Lower leg skin (tissue), 4 donors: Measurements from ENCODE around the gene CHST15. TPM values are rescaled to one million over a fixed set of nuclear protein-coding genes. Genes with fewer than 3 reads are reported as not detected.

Experiments used
- DNase-seq, 2 donors: peaks; one replicate each; pipeline ENCODE4 v3.0.0-alpha.2; 2019; ENCODE audit warnings: low spot score in 2 of 2
- H3K4me3 ChIP-seq: fragments of 200-600 bp; sonication (generic); 2 replicates; pipeline ENCODE4 v1.5.1; 2017; ENCODE audit warnings: mild to moderate bottlenecking, low read depth; ENCODE audit not compliant: poor library complexity, severe bottlenecking
- POLR2A ChIP-seq, 2 donors: fragments of 450-650 bp; IDR thresholded peaks; one replicate each; pipeline ENCODE4 v1.6.1; 2016 to 2017; ENCODE audit warnings: antibody characterized with exemption in 2 of 2, mild to moderate bottlenecking in 1 of 2, moderate library complexity in 1 of 2
- WGBS, 2 donors: methylation state at CpG; one replicate each; pipeline ENCODE4 v1.1.5; 2018; 5-methylcytosine and 5-hydroxymethylcytosine counted together
- intact Hi-C: fragments of 100-400 bp; cut with DNase I; formaldehyde crosslinking; loops from one replicate; pipeline ENCODE4 v1.15.0; 2023; ENCODE audit warnings: low total_unique reads
- total RNA-seq, 4 donors: library from RNA; depleted of rRNA; stranded (reverse); fragments of >200 nt; gene quantifications; one replicate each; pipeline ENCODE4 v1.1.0, GENCODE V29; 2016
- TF ChIP-seq, protein P1 (sequence below), 3 donors: fragments of 450-650 bp; IDR thresholded peaks; one replicate each; pipeline ENCODE4 v1.5.1; 2016; ENCODE audit warnings: antibody characterized with exemption in 3 of 3, mild to moderate bottlenecking in 3 of 3, moderate library complexity in 2 of 3

The CHST15 gene
- total RNA-seq, 4 donors from 2014 or later: 17.6 to 29.8 (median 19.4) TPM

DNA sequence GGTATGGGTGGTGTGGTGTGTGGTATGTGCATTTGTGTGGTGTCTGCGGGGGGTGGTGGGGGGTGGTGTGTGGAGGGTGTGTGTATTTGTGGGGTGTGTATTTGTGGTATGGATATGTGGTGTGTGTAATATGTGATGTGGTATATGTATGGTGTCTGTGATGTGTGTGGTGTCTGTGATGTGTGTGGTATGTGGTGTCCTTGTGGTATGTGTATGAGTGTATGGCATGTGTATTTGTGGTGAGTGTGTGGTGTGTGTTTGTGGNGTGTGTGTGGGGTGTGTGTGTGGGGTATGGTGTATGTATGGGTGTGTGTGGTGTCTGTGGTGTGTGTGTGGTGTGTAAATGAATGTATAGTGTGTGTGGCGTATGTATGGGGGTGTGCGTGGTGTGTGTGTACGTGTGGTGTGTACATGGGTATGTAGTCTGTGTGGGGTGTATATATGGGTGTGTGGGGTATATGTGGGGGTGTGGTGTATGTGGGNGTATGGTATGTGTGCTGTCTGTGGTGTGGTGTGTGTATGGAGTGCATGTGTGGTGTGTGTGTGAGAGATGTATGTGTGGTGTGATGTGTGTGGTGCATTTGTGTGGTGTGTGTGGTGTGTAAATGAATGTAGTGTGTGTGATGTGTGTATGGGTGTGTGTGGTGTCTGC, 27.1 kb upstream of the CHST15 start:
- WGBS, 2 donors: 79 to 94% methylated on average over 4 of the region's 4 CpGs
- DNase-seq: no peak

DNA sequence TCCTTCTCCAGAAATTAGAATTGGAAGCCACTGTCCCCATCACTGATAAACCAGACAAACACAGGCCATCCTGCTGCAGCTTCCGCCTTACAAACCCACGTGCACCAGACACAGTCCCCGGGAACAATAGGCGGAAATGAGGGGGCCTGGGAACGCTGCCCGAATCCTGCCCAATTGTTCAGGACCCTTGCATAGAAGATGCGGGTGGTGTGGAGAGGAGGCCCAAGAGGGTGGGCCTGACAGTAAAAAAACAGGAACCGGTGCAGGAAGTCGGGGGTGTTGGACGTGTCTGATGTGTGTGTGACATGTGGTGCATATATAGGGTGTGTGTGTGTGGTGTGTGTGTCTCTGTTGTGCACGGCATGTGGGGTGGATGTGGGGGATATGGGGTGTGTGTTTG, 26.5 kb upstream of the CHST15 start:
- 58 to 59% methylated on average over 11 of the region's 11 CpGs for WGBS, 2 donors
- DNase-seq: peak in 1 of 2 donors; percentile 90
- intact Hi-C loops: no loop called here
- TF ChIP-seq, protein P1, sequence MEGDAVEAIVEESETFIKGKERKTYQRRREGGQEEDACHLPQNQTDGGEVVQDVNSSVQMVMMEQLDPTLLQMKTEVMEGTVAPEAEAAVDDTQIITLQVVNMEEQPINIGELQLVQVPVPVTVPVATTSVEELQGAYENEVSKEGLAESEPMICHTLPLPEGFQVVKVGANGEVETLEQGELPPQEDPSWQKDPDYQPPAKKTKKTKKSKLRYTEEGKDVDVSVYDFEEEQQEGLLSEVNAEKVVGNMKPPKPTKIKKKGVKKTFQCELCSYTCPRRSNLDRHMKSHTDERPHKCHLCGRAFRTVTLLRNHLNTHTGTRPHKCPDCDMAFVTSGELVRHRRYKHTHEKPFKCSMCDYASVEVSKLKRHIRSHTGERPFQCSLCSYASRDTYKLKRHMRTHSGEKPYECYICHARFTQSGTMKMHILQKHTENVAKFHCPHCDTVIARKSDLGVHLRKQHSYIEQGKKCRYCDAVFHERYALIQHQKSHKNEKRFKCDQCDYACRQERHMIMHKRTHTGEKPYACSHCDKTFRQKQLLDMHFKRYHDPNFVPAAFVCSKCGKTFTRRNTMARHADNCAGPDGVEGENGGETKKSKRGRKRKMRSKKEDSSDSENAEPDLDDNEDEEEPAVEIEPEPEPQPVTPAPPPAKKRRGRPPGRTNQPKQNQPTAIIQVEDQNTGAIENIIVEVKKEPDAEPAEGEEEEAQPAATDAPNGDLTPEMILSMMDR (IDR thresholded peaks at IDR 0.05): no peak
- TF ChIP-seq POLR2A (IDR thresholded peaks at IDR 0.05): no peak
- no peak overlapping the region for H3K4me3 ChIP-seq

More for the DNA sequence above, 27.1 kb upstream of the CHST15 start:
- H3K4me3 ChIP-seq: no peak overlapping the region
- intact Hi-C loops: no loop called here
- TF ChIP-seq, protein P1 (IDR thresholded peaks at IDR 0.05): no peak
- TF ChIP-seq POLR2A (IDR thresholded peaks at IDR 0.05): no peak

- DNase-seq: no peak
- TF ChIP-seq POLR2A (IDR thresholded peaks at IDR 0.05): no peak
- TF ChIP-seq, protein P1 (IDR thresholded peaks at IDR 0.05): no peak
- intact Hi-C loops: no loop called here
- 74 to 75% methylated on average over 3 to 4 of the region's 4 CpGs for WGBS, 2 donors
- no peak overlapping the region for H3K4me3 ChIP-seq
These were observed 25.8 kb upstream of the CHST15 start for GRCh38 chr10:124119216-124119615.

DNA sequence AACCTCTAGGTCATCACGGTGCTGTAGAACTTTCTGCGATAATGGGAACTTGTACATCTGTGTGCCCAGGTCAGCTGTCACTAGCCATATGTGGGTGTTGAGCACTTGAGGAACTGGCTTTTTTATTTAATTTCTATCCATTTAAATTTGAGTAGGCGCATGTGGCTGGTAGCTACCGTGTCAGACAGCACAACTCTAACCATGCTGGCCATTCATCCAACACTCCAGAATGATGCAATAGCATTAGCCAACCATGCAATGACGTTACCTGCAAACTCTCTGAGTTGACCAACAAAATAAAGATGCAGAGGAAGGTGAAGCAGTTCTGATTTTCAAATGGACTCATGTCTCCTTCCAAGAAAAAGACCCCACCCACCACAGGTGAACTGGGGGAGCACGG, 24.4 kb upstream of the CHST15 start:
- DNase-seq: no peak

GRCh38 chr10:124117511-124117785, 24.1 kb upstream of the CHST15 start:
- no peak for TF ChIP-seq POLR2A (IDR thresholded peaks at IDR 0.05)
- TF ChIP-seq, protein P1 (IDR thresholded peaks at IDR 0.05): no peak
- 72 to 74% methylated on average over 5 of the region's 5 CpGs for WGBS, 2 donors
- intact Hi-C loops: no loop called here
- H3K4me3 ChIP-seq: no peak overlapping the region
- no peak for DNase-seq

More for the DNA sequence above, 24.4 kb upstream of the CHST15 start:
- intact Hi-C loops: no loop called here
- WGBS, 2 donors: 85 to 86% methylated on average over 6 of the region's 6 CpGs
- H3K4me3 ChIP-seq: no peak overlapping the region
- TF ChIP-seq, protein P1 (IDR thresholded peaks at IDR 0.05): no peak
- no peak for TF ChIP-seq POLR2A (IDR thresholded peaks at IDR 0.05)
